HEK293 (cell line): ENCODE measurements around the gene LIN52.

Source experiments
- CTCF ChIA-PET: fragments of 350-600 bp; formaldehyde crosslinking; extraction: SDS; loops from one replicate; lab custom pipeline; 2021; ENCODE audit warnings: antibody characterized with exemption; lab: Yijun Ruan, JAX
- POLR2A ChIA-PET: fragments of 300-600 bp; formaldehyde crosslinking; extraction: SDS; loops from one replicate; lab custom pipeline; 2020; ENCODE audit warnings: antibody characterized with exemption, inconsistent platforms; lab: Yijun Ruan, JAX
- H3K27ac ChIP-seq: fragments of 200-500 bp; sonication (Bioruptor generic); 2 replicates; pipeline ENCODE4 v1.5.1; 2014; ENCODE audit warnings: low read depth, low read length, control low read depth, inconsistent platforms; ENCODE audit errors: extremely low read depth
- H3K36me3 ChIP-seq, 2 experiments: fragments of 200-500 bp in 1 of 2; sonication (Bioruptor generic) in 1 of 2; 1 replicate in 1 of 2; 2 replicates in 1 of 2; pipeline ENCODE4 v1.5.1; 2014 to 2017; ENCODE audit warnings: inconsistent platforms in 2 of 2, low read length in 2 of 2; ENCODE audit not compliant: control insufficient read depth in 2 of 2, insufficient read depth in 1 of 2
- H3K4me1 ChIP-seq: fragments of 200-500 bp; sonication (Bioruptor generic); 2 replicates; pipeline ENCODE4 v1.5.1; 2014; ENCODE audit warnings: mild to moderate bottlenecking, low read length, inconsistent platforms; ENCODE audit not compliant: control insufficient read depth, insufficient read depth
- H3K4me3 ChIP-seq: 2 replicates; pipeline ENCODE4 v1.5.1; 2011; ENCODE audit warnings: low read depth, mild to moderate bottlenecking, control low read depth, low read length, moderate library complexity
- H3K9me3 ChIP-seq: fragments of 200-500 bp; sonication (Bioruptor generic); 2 replicates; pipeline ENCODE4 v1.5.1; 2014; ENCODE audit warnings: low read depth, low read length, inconsistent platforms; ENCODE audit not compliant: control insufficient read depth, insufficient read depth
- ZBTB17 ChIP-seq: fragments of 450-650 bp; formaldehyde crosslinking; IDR thresholded peaks from 2 replicates; pipeline ENCODE4 v1.5.1; 2016; ENCODE audit warnings: missing biosample characterization, missing genetic modification characterization
- ZBTB48 ChIP-seq: fragments of 450-650 bp; formaldehyde crosslinking; IDR thresholded peaks from 2 replicates; pipeline ENCODE4 v1.5.1; 2016; ENCODE audit warnings: missing biosample characterization, missing genetic modification characterization
- ZEB2 ChIP-seq: fragments of 450-650 bp; formaldehyde crosslinking; IDR thresholded peaks from 2 replicates; pipeline ENCODE4 v1.5.1; 2016; ENCODE audit warnings: missing biosample characterization, missing genetic modification characterization
- ZNF10 ChIP-seq: fragments of 450-650 bp; formaldehyde crosslinking; IDR thresholded peaks from 2 replicates; pipeline ENCODE4 v1.5.1; 2017; ENCODE audit warnings: missing biosample characterization, missing genetic modification characterization
- ZNF121 ChIP-seq: fragments of 450-650 bp; formaldehyde crosslinking; IDR thresholded peaks from 2 replicates; pipeline ENCODE4 v1.5.1; 2016; ENCODE audit warnings: missing biosample characterization, missing genetic modification characterization
- ZNF311 ChIP-seq: fragments of 450-650 bp; formaldehyde crosslinking; IDR thresholded peaks from 2 replicates; pipeline ENCODE4 v1.5.1; 2017; ENCODE audit warnings: missing biosample characterization, missing genetic modification characterization, borderline replicate concordance
- ZNF391 ChIP-seq: fragments of 450-650 bp; formaldehyde crosslinking; IDR thresholded peaks from 2 replicates; pipeline ENCODE4 v1.5.1; 2016; ENCODE audit warnings: low read depth, missing biosample characterization, missing genetic modification characterization, borderline replicate concordance
- ZNF501 ChIP-seq: fragments of 450-650 bp; formaldehyde crosslinking; IDR thresholded peaks from 2 replicates; pipeline ENCODE4 v1.5.1; 2016; ENCODE audit warnings: missing biosample characterization, missing genetic modification characterization
- ZNF530 ChIP-seq: fragments of 450-650 bp; formaldehyde crosslinking; IDR thresholded peaks from 2 replicates; pipeline ENCODE4 v1.5.1; 2016; ENCODE audit warnings: low read depth, missing biosample characterization, missing genetic modification characterization
- ZNF707 ChIP-seq: fragments of 450-650 bp; formaldehyde crosslinking; IDR thresholded peaks from 2 replicates; pipeline ENCODE4 v1.5.1; 2016; ENCODE audit warnings: missing biosample characterization, missing genetic modification characterization
- ZNF768 ChIP-seq: fragments of 450-650 bp; formaldehyde crosslinking; IDR thresholded peaks from 2 replicates; pipeline ENCODE4 v1.5.1; 2018; ENCODE audit warnings: missing biosample characterization, mild to moderate bottlenecking, missing genetic modification characterization
- ZXDB ChIP-seq: fragments of 450-650 bp; formaldehyde crosslinking; IDR thresholded peaks from 2 replicates; pipeline ENCODE4 v1.5.1; 2016; ENCODE audit warnings: missing biosample characterization, missing genetic modification characterization
- TF ChIP-seq, protein P1 (sequence below): fragments of 450-650 bp; formaldehyde crosslinking; optimal IDR thresholded peaks from 2 replicates; pipeline ENCODE3; 2016; ENCODE audit warnings: missing biosample characterization, mild to moderate bottlenecking, missing genetic modification characterization
- TF ChIP-seq, protein P2 (sequence below): fragments of 450-650 bp; formaldehyde crosslinking; IDR thresholded peaks from 2 replicates; pipeline ENCODE4 v1.5.1; 2016; ENCODE audit warnings: missing biosample characterization, missing genetic modification characterization
- TF ChIP-seq, protein P3 (sequence below): fragments of 450-650 bp; formaldehyde crosslinking; IDR thresholded peaks from 2 replicates; pipeline ENCODE4 v1.5.1; 2016; ENCODE audit warnings: missing biosample characterization, missing genetic modification characterization

LIN52 gene

DNA sequence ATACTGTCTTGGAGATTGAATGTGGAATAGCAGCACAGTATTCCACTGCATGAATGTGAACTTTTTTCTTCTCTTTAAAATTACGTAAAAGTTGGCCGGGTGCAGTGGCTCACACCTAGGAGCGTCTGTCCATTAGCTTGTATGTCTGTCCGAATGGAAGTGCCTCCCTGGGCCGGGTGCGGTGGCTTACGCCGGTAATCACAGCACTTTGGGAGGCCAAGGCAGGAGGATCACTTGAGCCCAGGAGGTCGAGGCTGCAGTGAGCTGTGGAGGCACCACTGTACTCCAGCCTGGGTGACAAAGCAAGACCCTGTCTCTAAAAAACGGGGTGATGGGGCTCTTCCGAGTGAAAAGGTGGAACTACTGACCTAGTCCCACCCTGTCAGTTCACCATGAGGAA lies 131.9 kb downstream of the LIN52 start:
- no peaks in the 10 kb centered on the region for H3K9me3 ChIP-seq
- H3K4me3 ChIP-seq: no peak overlapping the region
- no peaks in the 10 kb centered on the region for H3K4me1 ChIP-seq
- no peak for TF ChIP-seq ZNF530 (tag by site-specific recombination)
- no peak for TF ChIP-seq ZNF10 (tag by site-specific recombination)
- no peaks in the 10 kb centered on the region for H3K36me3 ChIP-seq
- POLR2A ChIA-PET: no interaction called here
- H3K27ac ChIP-seq: no peak overlapping the region
- CTCF ChIA-PET: interaction anchor here (0.7 to 1.0 kb wide), 5 partner anchors 14 to 77 kb away, joined by 3 to 4 read pairs (median 3); no protein-coding TSS in a partner anchor

DNA sequence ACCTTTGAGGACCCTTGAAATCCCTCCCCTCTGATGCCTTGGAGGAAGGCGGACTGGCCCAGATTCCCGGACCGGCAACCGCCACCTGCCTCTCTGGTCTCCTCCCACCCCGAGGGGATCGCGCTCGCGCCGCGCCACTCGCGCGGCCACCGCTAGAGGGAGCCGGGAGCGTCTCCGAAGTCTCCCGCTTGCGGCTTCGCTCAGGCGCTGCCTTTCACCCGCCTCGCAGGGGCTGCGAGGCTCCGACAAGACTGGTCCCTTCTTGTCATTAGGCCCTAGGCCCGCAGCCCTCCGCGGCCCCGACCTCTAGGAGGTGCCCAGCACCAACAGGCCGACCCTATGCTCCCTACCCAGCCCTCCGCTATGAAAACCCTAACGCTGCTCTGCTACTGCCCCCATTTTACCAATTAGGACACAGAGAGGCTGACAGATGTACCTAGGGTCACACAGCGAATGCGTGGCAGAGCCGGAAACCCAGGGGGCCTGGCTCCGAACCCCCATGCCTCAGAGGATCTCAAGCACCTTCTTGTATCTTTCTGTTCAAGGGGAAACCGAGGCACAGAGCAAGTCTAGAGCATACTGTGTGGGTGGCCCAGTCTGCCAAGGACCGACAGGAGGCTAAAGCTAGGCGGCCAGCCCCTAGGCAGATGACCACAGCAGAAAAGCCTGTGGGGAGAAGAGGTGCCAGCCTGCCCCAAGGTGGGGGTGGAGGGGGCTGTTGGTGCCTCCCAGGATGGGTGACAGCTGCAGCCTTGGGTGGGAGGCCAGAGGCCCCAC lies 133.1 kb downstream of the LIN52 start:
- no peaks in the 10 kb centered on the region for H3K4me1 ChIP-seq
- no peak overlapping the region for H3K4me3 ChIP-seq
- no peak overlapping the region for H3K27ac ChIP-seq
- CTCF ChIA-PET: interaction anchor here (0.7 to 1.6 kb wide), 9 partner anchors 20 to 283 kb away, joined by 3 to 17 read pairs (median 3); no protein-coding TSS in a partner anchor
- no peaks in the 10 kb centered on the region for H3K9me3 ChIP-seq
- no peaks in the 10 kb centered on the region for H3K36me3 ChIP-seq
- POLR2A ChIA-PET: no interaction called here
- TF ChIP-seq ZBTB48 (tag by site-specific recombination) (0 out of 2 replicates have a peak, but pooled peaks have one; percentile 21), ZXDB (peak; percentile 74), ZNF501 (tag by site-specific recombination) (0 out of 2 replicates have a peak, but pooled peaks have one; percentile 43), ZNF707 (tag by site-specific recombination) (no peak), ZBTB17 (tag by site-specific recombination) (peak; percentile 41; the same call in 1 of the 2 replicates), ZEB2 (tag by site-specific recombination) (0 out of 2 replicates have a peak, but pooled peaks have one; percentile 15), ZNF121 (no peak), ZNF311 (no peak), ZNF768 (tag by site-specific recombination) (peak; percentile 93; the same call in 1 of the 2 replicates)
- TF ChIP-seq, protein P1, sequence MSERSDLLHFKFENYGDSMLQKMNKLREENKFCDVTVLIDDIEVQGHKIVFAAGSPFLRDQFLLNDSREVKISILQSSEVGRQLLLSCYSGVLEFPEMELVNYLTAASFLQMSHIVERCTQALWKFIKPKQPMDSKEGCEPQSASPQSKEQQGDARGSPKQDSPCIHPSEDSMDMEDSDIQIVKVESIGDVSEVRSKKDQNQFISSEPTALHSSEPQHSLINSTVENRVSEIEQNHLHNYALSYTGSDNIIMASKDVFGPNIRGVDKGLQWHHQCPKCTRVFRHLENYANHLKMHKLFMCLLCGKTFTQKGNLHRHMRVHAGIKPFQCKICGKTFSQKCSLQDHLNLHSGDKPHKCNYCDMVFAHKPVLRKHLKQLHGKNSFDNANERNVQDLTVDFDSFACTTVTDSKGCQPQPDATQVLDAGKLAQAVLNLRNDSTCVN: peak; percentile 61
- TF ChIP-seq, protein P2, sequence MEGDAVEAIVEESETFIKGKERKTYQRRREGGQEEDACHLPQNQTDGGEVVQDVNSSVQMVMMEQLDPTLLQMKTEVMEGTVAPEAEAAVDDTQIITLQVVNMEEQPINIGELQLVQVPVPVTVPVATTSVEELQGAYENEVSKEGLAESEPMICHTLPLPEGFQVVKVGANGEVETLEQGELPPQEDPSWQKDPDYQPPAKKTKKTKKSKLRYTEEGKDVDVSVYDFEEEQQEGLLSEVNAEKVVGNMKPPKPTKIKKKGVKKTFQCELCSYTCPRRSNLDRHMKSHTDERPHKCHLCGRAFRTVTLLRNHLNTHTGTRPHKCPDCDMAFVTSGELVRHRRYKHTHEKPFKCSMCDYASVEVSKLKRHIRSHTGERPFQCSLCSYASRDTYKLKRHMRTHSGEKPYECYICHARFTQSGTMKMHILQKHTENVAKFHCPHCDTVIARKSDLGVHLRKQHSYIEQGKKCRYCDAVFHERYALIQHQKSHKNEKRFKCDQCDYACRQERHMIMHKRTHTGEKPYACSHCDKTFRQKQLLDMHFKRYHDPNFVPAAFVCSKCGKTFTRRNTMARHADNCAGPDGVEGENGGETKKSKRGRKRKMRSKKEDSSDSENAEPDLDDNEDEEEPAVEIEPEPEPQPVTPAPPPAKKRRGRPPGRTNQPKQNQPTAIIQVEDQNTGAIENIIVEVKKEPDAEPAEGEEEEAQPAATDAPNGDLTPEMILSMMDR (tag by site-specific recombination): peak; percentile 80
- TF ChIP-seq, all 188 proteins: peak for 8

DNA sequence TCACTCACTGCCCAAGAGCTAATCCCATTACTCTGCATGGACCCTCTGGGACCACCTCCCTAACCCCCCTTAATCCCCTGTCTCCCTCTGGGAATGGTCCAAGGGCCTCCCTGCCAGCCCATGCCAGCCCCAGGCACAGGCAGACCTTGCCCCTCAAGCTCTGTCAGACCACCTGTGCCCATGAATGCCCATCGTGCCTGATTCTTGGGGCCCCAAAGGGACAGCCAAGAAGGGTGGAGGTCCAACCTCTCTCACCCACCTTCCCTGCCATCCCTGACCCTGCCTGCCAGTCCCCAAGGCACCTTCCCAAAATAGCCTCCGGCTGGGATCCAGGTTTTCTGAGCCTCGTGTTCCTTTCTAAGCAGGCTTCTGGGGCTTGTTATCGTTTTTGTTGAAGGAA lies 133.7 kb downstream of the LIN52 start:
- Histone ChIP-seq H3K27ac (no peak overlapping the region), H3K36me3 (no peaks in the 10 kb centered on the region), H3K4me3 (no peak overlapping the region), H3K9me3 (no peaks in the 10 kb centered on the region), H3K4me1 (no peaks in the 10 kb centered on the region)
- TF ChIP-seq, protein P3, sequence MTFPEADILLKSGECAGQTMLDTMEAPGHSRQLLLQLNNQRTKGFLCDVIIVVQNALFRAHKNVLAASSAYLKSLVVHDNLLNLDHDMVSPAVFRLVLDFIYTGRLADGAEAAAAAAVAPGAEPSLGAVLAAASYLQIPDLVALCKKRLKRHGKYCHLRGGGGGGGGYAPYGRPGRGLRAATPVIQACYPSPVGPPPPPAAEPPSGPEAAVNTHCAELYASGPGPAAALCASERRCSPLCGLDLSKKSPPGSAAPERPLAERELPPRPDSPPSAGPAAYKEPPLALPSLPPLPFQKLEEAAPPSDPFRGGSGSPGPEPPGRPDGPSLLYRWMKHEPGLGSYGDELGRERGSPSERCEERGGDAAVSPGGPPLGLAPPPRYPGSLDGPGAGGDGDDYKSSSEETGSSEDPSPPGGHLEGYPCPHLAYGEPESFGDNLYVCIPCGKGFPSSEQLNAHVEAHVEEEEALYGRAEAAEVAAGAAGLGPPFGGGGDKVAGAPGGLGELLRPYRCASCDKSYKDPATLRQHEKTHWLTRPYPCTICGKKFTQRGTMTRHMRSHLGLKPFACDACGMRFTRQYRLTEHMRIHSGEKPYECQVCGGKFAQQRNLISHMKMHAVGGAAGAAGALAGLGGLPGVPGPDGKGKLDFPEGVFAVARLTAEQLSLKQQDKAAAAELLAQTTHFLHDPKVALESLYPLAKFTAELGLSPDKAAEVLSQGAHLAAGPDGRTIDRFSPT (tag by site-specific recombination): peak; percentile 60; the same call in 1 of the 2 replicates
- no peak for TF ChIP-seq ZNF391 (tag by site-specific recombination)
- POLR2A ChIA-PET: no interaction called here
- CTCF ChIA-PET: interaction anchor here (0.7 to 1.6 kb wide), 8 partner anchors 9 to 283 kb away, joined by 3 to 17 read pairs (median 3); no protein-coding TSS in a partner anchor
